H1 (cell line): Measurements from ENCODE around the gene CD68. TPM values are rescaled to one million over a fixed set of nuclear protein-coding genes. Genes with fewer than 3 reads are reported as not detected.
"Not testable (repeated sequence)": the region's sequence is repeated elsewhere in the genome, so short reads cannot be mapped to it uniquely, and the experiment has no call there.

Experiments used
- CTCF ChIA-PET: fragments of 300-600 bp; sonication (Branson Sonifier 250); formaldehyde crosslinking; loops from one replicate; lab custom pipeline; 2021; ENCODE audit not compliant: partially characterized antibody; lab: Charles Lee
- POLR2A ChIA-PET: fragments of 300-600 bp; sonication (Branson Sonifier 250); formaldehyde crosslinking; loops from one replicate; lab custom pipeline; 2021; ENCODE audit warnings: inconsistent platforms; ENCODE audit not compliant: partially characterized antibody; lab: Charles Lee
- DNase-seq, 2 experiments: peaks; one replicate each; pipeline versions ENCODE4 v3.0.0 to v3.0.0-alpha.2; 2010 to 2022; ENCODE audit warnings: low spot score in 2 of 2, low read depth in 1 of 2, mixed read lengths in 1 of 2
- FAIRE-seq: peaks from 2 replicates; lab custom pipeline; 2011; peaks lifted over from hg19 to GRCh38; lab: Jason Lieb, UNC
- H2AFZ ChIP-seq: 2 replicates; pipeline ENCODE4 v1.8.1; 2012; ENCODE audit warnings: low read length, inconsistent platforms
- H2AK5ac ChIP-seq: 2 replicates; pipeline ENCODE4 v1.6.1; 2013; ENCODE audit warnings: low read depth, low read length
- H2BK120ac ChIP-seq: replicated peaks from 2 replicates; pipeline ENCODE3; 2013; ENCODE audit warnings: low read depth, low read length, inconsistent platforms
- H2BK12ac ChIP-seq: 2 replicates; pipeline ENCODE4 v1.6.1; 2013; ENCODE audit warnings: low read depth, low read length
- H2BK15ac ChIP-seq: 2 replicates; pipeline ENCODE4 v1.6.1; 2013; ENCODE audit warnings: low read length
- H2BK20ac ChIP-seq: 2 replicates; pipeline ENCODE4 v1.6.1; 2013; ENCODE audit warnings: low read length
- H2BK5ac ChIP-seq: 2 replicates; pipeline ENCODE4 v1.6.1; 2013; ENCODE audit warnings: low read depth, low read length
- H3K14ac ChIP-seq: 2 replicates; pipeline ENCODE4 v1.6.1; 2013; ENCODE audit warnings: inconsistent platforms; ENCODE audit not compliant: insufficient read length
- H3K18ac ChIP-seq: 2 replicates; pipeline ENCODE4 v1.6.1; 2013; ENCODE audit warnings: low read length; ENCODE audit errors: extremely low read depth
- H3K23ac ChIP-seq: 2 replicates; pipeline ENCODE4 v1.6.1; 2013; ENCODE audit warnings: inconsistent platforms; ENCODE audit not compliant: insufficient read length
- H3K23me2 ChIP-seq: 2 replicates; pipeline ENCODE4 v1.6.1; 2013; ENCODE audit warnings: low read depth, low read length
- H3K27ac ChIP-seq: 2 replicates; pipeline ENCODE4 v1.6.1; 2011; ENCODE audit warnings: low read depth, low read length, inconsistent platforms
- H3K27me3 ChIP-seq, 4 experiments: replicated peaks in 1 of 4; 1 replicate in 1 of 4; 2 replicates in 3 of 4; pipeline versions ENCODE4 v1.6.1 to v1.8.1; 2011 to 2013; ENCODE audit warnings: low read length in 3 of 4, mild to moderate bottlenecking in 3 of 4, inconsistent platforms in 2 of 4, mixed read lengths in 2 of 4, moderate library complexity in 1 of 4; ENCODE audit not compliant: control insufficient read depth in 3 of 4, insufficient read depth in 3 of 4; ENCODE audit errors: extremely low read depth in 1 of 4
- H3K36me3 ChIP-seq, 4 experiments: 2 replicates each; pipeline versions ENCODE4 v1.6.1 to v1.8.1; 2011 to 2013; ENCODE audit warnings: mild to moderate bottlenecking in 4 of 4, low read length in 3 of 4, moderate library complexity in 2 of 4, control low read depth in 1 of 4, inconsistent platforms in 1 of 4; ENCODE audit not compliant: insufficient read depth in 4 of 4, control insufficient read depth in 2 of 4
- H3K4ac ChIP-seq: replicated peaks from 2 replicates; pipeline ENCODE3; 2013; ENCODE audit warnings: low read length, low read depth, mixed read lengths, inconsistent platforms; ENCODE audit not compliant: insufficient read length
- H3K4me1 ChIP-seq, 4 experiments: replicated peaks in 1 of 4; 1 replicate in 1 of 4; 2 replicates in 3 of 4; pipeline versions ENCODE4 v1.6.1 to v1.8.1; 2011 to 2013; ENCODE audit warnings: low read length in 3 of 4, inconsistent platforms in 2 of 4, mixed read lengths in 1 of 4; ENCODE audit not compliant: insufficient read depth in 4 of 4, control insufficient read depth in 3 of 4
- H3K4me2 ChIP-seq, 2 experiments: 2 replicates each; pipeline versions ENCODE4 v1.6.1 to v1.8.1; 2011 to 2013; ENCODE audit warnings: low read depth in 2 of 2, low read length in 2 of 2, control low read depth in 1 of 2, inconsistent platforms in 1 of 2, mild to moderate bottlenecking in 1 of 2; ENCODE audit not compliant: insufficient read depth in 1 of 2
- H3K4me3 ChIP-seq, 4 experiments: fragments of 200-600, 300-600 bp in 1 of 4; sonication (generic), shearing (Covaris generic), sonication (Bioruptor Twin) in 1 of 4; 2 replicates each; pipeline versions ENCODE4 v1.5.1 to v1.8.1; 2011 to 2016; ENCODE audit warnings: low read length in 4 of 4, low read depth in 3 of 4, control low read depth in 2 of 4, inconsistent platforms in 2 of 4, mild to moderate bottlenecking in 2 of 4, mixed read lengths in 1 of 4, moderate library complexity in 1 of 4; ENCODE audit not compliant: insufficient read depth in 2 of 4; ENCODE audit errors: extremely low read depth in 1 of 4
- H3K56ac ChIP-seq: replicated peaks from 2 replicates; pipeline ENCODE3; 2013; ENCODE audit warnings: low read depth, mild to moderate bottlenecking, mixed read lengths, low read length, inconsistent platforms; ENCODE audit not compliant: insufficient read length
- H3K79me1 ChIP-seq: 2 replicates; pipeline ENCODE4 v1.6.1; 2013; ENCODE audit warnings: low read depth, low read length, control low read depth
- H3K79me2 ChIP-seq, 2 experiments: 2 replicates each; pipeline versions ENCODE4 v1.6.1 to v1.8.1; 2012 to 2013; ENCODE audit warnings: low read length in 2 of 2, mild to moderate bottlenecking in 2 of 2, inconsistent platforms in 1 of 2; ENCODE audit not compliant: insufficient read depth in 2 of 2, control insufficient read depth in 1 of 2
- H3K9ac ChIP-seq, 4 experiments: replicated peaks in 1 of 4; 1 replicate in 1 of 4; 2 replicates in 3 of 4; pipeline versions ENCODE4 v1.6.1 to v1.8.1; 2011 to 2013; ENCODE audit warnings: low read depth in 3 of 4, low read length in 3 of 4, control low read depth in 2 of 4, mild to moderate bottlenecking in 2 of 4, moderate library complexity in 2 of 4, inconsistent platforms in 1 of 4; ENCODE audit errors: extremely low read depth in 1 of 4
- H3K9me3 ChIP-seq, 2 experiments: 2 replicates each; pipeline versions ENCODE4 v1.6.1 to v1.8.1; 2012 to 2013; ENCODE audit warnings: mild to moderate bottlenecking in 2 of 2, moderate library complexity in 2 of 2, control low read depth in 1 of 2, inconsistent platforms in 1 of 2, low read depth in 1 of 2, low read length in 1 of 2, mixed read lengths in 1 of 2; ENCODE audit not compliant: insufficient read depth in 2 of 2
- H4K20me1 ChIP-seq, 2 experiments: replicated peaks in 1 of 2; 2 replicates each; pipeline versions ENCODE3 to v1.8.1; 2011 to 2013; ENCODE audit warnings: inconsistent platforms in 2 of 2, low read length in 2 of 2, mild to moderate bottlenecking in 1 of 2; ENCODE audit not compliant: insufficient read depth in 2 of 2, control insufficient read depth in 1 of 2
- H4K5ac ChIP-seq: 2 replicates; pipeline ENCODE4 v1.6.1; 2013; ENCODE audit warnings: low read length, low read depth, mixed read lengths, inconsistent platforms; ENCODE audit not compliant: insufficient read length
- H4K8ac ChIP-seq: 2 replicates; pipeline ENCODE4 v1.8.0; 2013; ENCODE audit warnings: mild to moderate bottlenecking, moderate library complexity, low read length, inconsistent platforms; ENCODE audit not compliant: insufficient read depth; ENCODE audit errors: extremely low read depth
- H4K91ac ChIP-seq: replicated peaks from 2 replicates; pipeline ENCODE3; 2013; ENCODE audit warnings: low read length, mixed read lengths, inconsistent platforms; ENCODE audit not compliant: insufficient read length
- WGBS, 2 experiments: shearing (Covaris generic) in 1 of 2; methylation state at CpG; one replicate each; pipeline versions ENCODE4 v1.1.6 to v1.1.7; 2013 to 2015; ENCODE audit warnings: low lambda C conversion rate in 2 of 2, mixed read lengths in 2 of 2, inconsistent platforms in 1 of 2, low coverage in 1 of 2, missing lambda C conversion rate in 1 of 2; ENCODE audit not compliant: insufficient replicate concordance in 2 of 2, insufficient coverage in 1 of 2, insufficient read length in 1 of 2; ENCODE audit errors: extremely low coverage in 1 of 2, missing lambda C conversion rate in 1 of 2; 5-methylcytosine and 5-hydroxymethylcytosine counted together
- polyA plus RNA-seq, 7 experiments: library from polyadenylated mRNA; depleted of rRNA in 3 of 7; stranded (reverse) in 5 of 7; unstranded in 2 of 7; fragments of >200 nt in 5 of 7; fragments of 200-250 nt in 2 of 7; gene quantifications; 1 replicate in 5 of 7; 2 replicates in 1 of 7; 4 replicates in 1 of 7; pipeline versions ENCODE4 v1.2.1 to v1.2.3, GENCODE V29; 2011 to 2013; ENCODE audit warnings: missing spikeins in 2 of 7, mixed read lengths in 2 of 7
- total RNA-seq: library from RNA; stranded (reverse); fragmentation: NEBNext Ultra II Directional; extraction: Animal tissue kit (Norgen Biotek cat#: 25700); gene quantifications from 2 replicates; pipeline ENCODE4 v1.2.1, GENCODE V29; 2021

CD68 gene
- total and polyA plus RNA-seq, 2 of the 8 experiments (the other 6 are each of a cell fraction or from before 2014, with no cell fraction given) = 0.18 TPM; not detected in 1

- H3K56ac ChIP-seq, H4K8ac ChIP-seq, H4K20me1 ChIP-seq, H3K9me3 ChIP-seq, H3K14ac ChIP-seq, H2BK120ac ChIP-seq, H2BK20ac ChIP-seq, H2BK5ac ChIP-seq, H3K27me3 ChIP-seq, H3K79me1 ChIP-seq, H4K5ac ChIP-seq, H3K4me1 ChIP-seq, H3K23ac ChIP-seq, H3K27ac ChIP-seq, H3K4me3 ChIP-seq, H3K23me2 ChIP-seq, H4K91ac ChIP-seq, H3K4ac ChIP-seq, H2AK5ac ChIP-seq, H3K9ac ChIP-seq, H3K18ac ChIP-seq, H2BK15ac ChIP-seq, H2AFZ ChIP-seq, DNase-seq, H2BK12ac ChIP-seq, FAIRE-seq, H3K36me3 ChIP-seq, H3K4me2 ChIP-seq, H3K79me2 ChIP-seq: not testable (repeated sequence)
- POLR2A ChIA-PET = interaction anchor here (2.7 to 79.4 kb wide), 3 partner anchors 11 to 41 kb away, joined by 15 to 2272 read pairs (median 19); partner anchors contain the start of genes ATP1B2, FXR2, SOX15 and TP53
- 97% methylated on average over 15 of the region's 16 CpGs; no CpG with 5 or more reads in 1 of the 2 experiments for WGBS, 2 experiments
- CTCF ChIA-PET = interaction anchor here (1.5 to 3.7 kb wide), 2 partner anchors 47 to 62 kb away, joined by 8 to 20 read pairs; partner anchors contain the start of genes TP53 and WRAP53
Measured at GRCh38 chr17:7625749-7626148, 46.3 kb downstream of the CD68 start.
